CD14-positive monocyte (primary cell): ENCODE measurements around the gene PCDHB13. TPM values are rescaled to one million over a fixed set of nuclear protein-coding genes. Genes with fewer than 3 reads are reported as not detected.
"Not testable (repeated sequence)": the region's sequence is repeated elsewhere in the genome, so short reads cannot be mapped to it uniquely, and the experiment has no call there.

Source experiments
- DNase-seq, 3 donors: peaks; one replicate each; pipeline ENCODE4 v3.0.0-alpha.2; 2011 to 2022
- H2AFZ ChIP-seq: 2 replicates; pipeline ENCODE4 v1.6.0; 2012; ENCODE audit warnings: mild to moderate bottlenecking, low read depth, low read length, inconsistent platforms; ENCODE audit not compliant: insufficient read depth, poor library complexity, severe bottlenecking
- H3K27ac ChIP-seq, 2 donors: 1 replicate in 1 of 2; 2 replicates in 1 of 2; pipeline ENCODE4 v1.5.1; 2012 to 2013; ENCODE audit warnings: low read length in 2 of 2, control low read depth in 1 of 2, inconsistent platforms in 1 of 2, low read depth in 1 of 2, mild to moderate bottlenecking in 1 of 2
- H3K27me3 ChIP-seq, 2 donors: one replicate each; pipeline versions ENCODE4 v1.6.0 to v1.6.1; 2011 to 2013; ENCODE audit warnings: low read length in 2 of 2; ENCODE audit not compliant: control insufficient read depth in 2 of 2, insufficient read depth in 2 of 2
- H3K36me3 ChIP-seq, 2 donors: replicated peaks in 1 of 2; 1 replicate in 1 of 2; 2 replicates in 1 of 2; pipeline versions ENCODE4 v1.5.1 to v1.6.1; 2012 to 2013; ENCODE audit warnings: low read length in 2 of 2, control low read depth in 1 of 2, inconsistent platforms in 1 of 2, mild to moderate bottlenecking in 1 of 2; ENCODE audit not compliant: insufficient read depth in 2 of 2, control insufficient read depth in 1 of 2
- H3K4me1 ChIP-seq, 2 donors: 1 replicate in 1 of 2; 2 replicates in 1 of 2; pipeline versions ENCODE4 v1.5.1 to v1.6.1; 2012 to 2013; ENCODE audit warnings: low read length in 2 of 2, control low read depth in 1 of 2, inconsistent platforms in 1 of 2, mild to moderate bottlenecking in 1 of 2, moderate library complexity in 1 of 2; ENCODE audit not compliant: insufficient read depth in 2 of 2, control insufficient read depth in 1 of 2
- H3K4me2 ChIP-seq: replicated peaks from 2 replicates; pipeline ENCODE3; 2012; ENCODE audit warnings: low read length, moderate library complexity, mild to moderate bottlenecking; ENCODE audit not compliant: poor library complexity, severe bottlenecking; ENCODE audit errors: extremely low read depth
- H3K4me3 ChIP-seq, 3 experiments: fragments of 200-600 bp in 1 of 3; sonication (generic) in 1 of 3; replicated peaks in 1 of 3; 1 replicate in 2 of 3; 2 replicates in 1 of 3; pipeline ENCODE4 v1.5.1; 2011 to 2013; ENCODE audit warnings: low read length in 3 of 3, mild to moderate bottlenecking in 3 of 3, control low read depth in 2 of 3, low read depth in 2 of 3, inconsistent platforms in 1 of 3, moderate library complexity in 1 of 3
- H3K79me2 ChIP-seq: 2 replicates; pipeline ENCODE4 v1.6.0; 2012; ENCODE audit warnings: mild to moderate bottlenecking, control low read depth, inconsistent platforms, low read length, moderate library complexity; ENCODE audit not compliant: insufficient read depth
- H3K9ac ChIP-seq: 2 replicates; pipeline ENCODE4 v1.6.0; 2017; ENCODE audit warnings: low read length, mild to moderate bottlenecking; ENCODE audit not compliant: insufficient read depth, poor library complexity, severe bottlenecking
- H3K9me3 ChIP-seq, 2 donors: replicated peaks in 1 of 2; 1 replicate in 1 of 2; 2 replicates in 1 of 2; pipeline versions ENCODE4 v1.5.1 to v1.6.1; 2012 to 2013; ENCODE audit warnings: low read length in 2 of 2, control low read depth in 1 of 2; ENCODE audit not compliant: control insufficient read depth in 1 of 2, insufficient read depth in 1 of 2
- H4K20me1 ChIP-seq: 2 replicates; pipeline ENCODE4 v1.6.0; 2012; ENCODE audit warnings: mild to moderate bottlenecking, low read length, control low read depth, moderate library complexity; ENCODE audit not compliant: insufficient read depth
- H3K27ac Mint-ChIP-seq, 7 donors: one replicate each; pipeline ENCODE4 v1.8.0; 2020; ENCODE audit warnings: mild to moderate bottlenecking in 7 of 7, mixed read lengths in 7 of 7, moderate library complexity in 6 of 7, inconsistent platforms in 2 of 7
- H3K27me3 Mint-ChIP-seq, 3 donors: one replicate each; pipeline ENCODE4 v1.8.0; 2021 to 2022; ENCODE audit warnings: low read depth in 3 of 3, mild to moderate bottlenecking in 3 of 3, mixed read lengths in 3 of 3, moderate library complexity in 3 of 3, inconsistent platforms in 1 of 3
- H3K36me3 Mint-ChIP-seq, 2 donors: one replicate each; pipeline ENCODE4 v1.8.0; 2020; ENCODE audit warnings: mixed read lengths in 2 of 2, inconsistent platforms in 1 of 2, mild to moderate bottlenecking in 1 of 2
- H3K4me1 Mint-ChIP-seq: one replicate; pipeline ENCODE4 v1.8.0; 2020; ENCODE audit warnings: mild to moderate bottlenecking, mixed read lengths
- H3K4me3 Mint-ChIP-seq, 2 donors: one replicate each; pipeline ENCODE4 v1.8.0; 2020; ENCODE audit warnings: mild to moderate bottlenecking in 2 of 2, mixed read lengths in 2 of 2, moderate library complexity in 1 of 2
- H3K9me3 Mint-ChIP-seq, 7 donors: one replicate each; pipeline ENCODE4 v1.8.0; 2020 to 2022; ENCODE audit warnings: mixed read lengths in 7 of 7, mild to moderate bottlenecking in 6 of 7, moderate library complexity in 6 of 7, inconsistent platforms in 2 of 7
- WGBS: methylation state at CpG from one replicate; pipeline ENCODE4 v1.1.5; 2013; ENCODE audit warnings: missing lambda C conversion rate; ENCODE audit not compliant: insufficient coverage; 5-methylcytosine and 5-hydroxymethylcytosine counted together
- intact Hi-C, 2 donors: fragments of 100-400 bp; cut with micrococcal nuclease; formaldehyde crosslinking; loops; one replicate each; pipeline versions ENCODE4 v1.15.0 to v1.15.1; 2023
- polyA plus RNA-seq, 3 donors: library from polyadenylated mRNA; depleted of rRNA in 1 of 3; unstranded in 2 of 3; stranded (reverse) in 1 of 3; fragments of 300-500 nt in 2 of 3; fragments of >200 nt in 1 of 3; fragmentation: Illumina TruSeq in 2 of 3; gene quantifications; 1 replicate in 2 of 3; 2 replicates in 1 of 3; pipeline ENCODE4 v1.2.3, GENCODE V29; 2012 to 2021
- TF ChIP-seq, protein P1 (sequence below): fragments of 200-600 bp; IDR thresholded peaks from one replicate; pipeline ENCODE4 v1.8.0; 2022; ENCODE audit warnings: antibody characterized with exemption, mild to moderate bottlenecking

Gene PCDHB13
- polyA plus RNA-seq, 3 donors = not detected

DNA sequence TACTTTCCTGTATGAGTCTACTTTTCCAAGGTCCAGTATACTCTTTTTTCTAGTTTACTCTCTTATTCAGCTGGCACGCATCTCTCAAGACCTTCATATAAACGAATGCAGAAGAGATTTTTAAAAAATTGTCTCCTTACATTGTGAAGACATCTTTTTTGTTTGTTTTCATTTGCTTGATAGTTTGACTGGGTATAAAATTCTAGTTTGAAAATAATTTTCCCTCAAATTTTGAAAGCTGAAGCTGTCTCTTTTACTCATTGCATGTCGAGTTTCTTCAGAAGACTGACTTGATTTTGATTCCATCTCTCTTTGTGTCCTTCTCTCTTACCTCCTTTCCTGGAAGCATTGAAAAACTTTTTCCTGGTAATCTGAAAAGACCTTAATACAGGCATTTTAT, 17.4 kb upstream of the PCDHB13 start:
- peaks cover 23 to 49% of the 10 kb centered on the region in 2 donors for H3K9me3 ChIP-seq

GRCh38 chr5:141199359-141200235, 14.1 kb upstream of the PCDHB13 start, which contains the start of gene PCDHB11:
Gene PCDHB11, plus strand, starts transcription at chr5:141199627. Its CDS starts 148 bp downstream, at chr5:141199775.
- Histone ChIP-seq H3K79me2 (no peaks in the 10 kb centered on the region), H3K27ac (no peak within 1 kb of the TSS), H3K36me3 (no peaks in the 10 kb centered on the region), H3K4me3 (no peak within 1 kb of the TSS), H3K4me2 (no peak within 1 kb of the TSS), H3K27me3 (peaks cover 0 to 11% of the 10 kb centered on the region in 2 donors), H3K9ac (no peak within 1 kb of the TSS), H4K20me1 (no peaks in the 10 kb centered on the region), H3K9me3 (peaks cover 35 to 48% of the 10 kb centered on the region in 2 donors), H2AFZ (no peak within 1 kb of the TSS), H3K4me1 (no peaks in the 10 kb centered on the region)
- no peak within 1 kb of the TSS for H3K27ac Mint-ChIP-seq
- peaks cover 17 to 52% (median 42%) of the 10 kb centered on the region in 7 donors for H3K9me3 Mint-ChIP-seq
- no peaks in the 10 kb centered on the region for H3K4me1 Mint-ChIP-seq
- TF ChIP-seq, protein P1, sequence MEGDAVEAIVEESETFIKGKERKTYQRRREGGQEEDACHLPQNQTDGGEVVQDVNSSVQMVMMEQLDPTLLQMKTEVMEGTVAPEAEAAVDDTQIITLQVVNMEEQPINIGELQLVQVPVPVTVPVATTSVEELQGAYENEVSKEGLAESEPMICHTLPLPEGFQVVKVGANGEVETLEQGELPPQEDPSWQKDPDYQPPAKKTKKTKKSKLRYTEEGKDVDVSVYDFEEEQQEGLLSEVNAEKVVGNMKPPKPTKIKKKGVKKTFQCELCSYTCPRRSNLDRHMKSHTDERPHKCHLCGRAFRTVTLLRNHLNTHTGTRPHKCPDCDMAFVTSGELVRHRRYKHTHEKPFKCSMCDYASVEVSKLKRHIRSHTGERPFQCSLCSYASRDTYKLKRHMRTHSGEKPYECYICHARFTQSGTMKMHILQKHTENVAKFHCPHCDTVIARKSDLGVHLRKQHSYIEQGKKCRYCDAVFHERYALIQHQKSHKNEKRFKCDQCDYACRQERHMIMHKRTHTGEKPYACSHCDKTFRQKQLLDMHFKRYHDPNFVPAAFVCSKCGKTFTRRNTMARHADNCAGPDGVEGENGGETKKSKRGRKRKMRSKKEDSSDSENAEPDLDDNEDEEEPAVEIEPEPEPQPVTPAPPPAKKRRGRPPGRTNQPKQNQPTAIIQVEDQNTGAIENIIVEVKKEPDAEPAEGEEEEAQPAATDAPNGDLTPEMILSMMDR = no peak
- 45% methylated on average over 15 of the region's 21 CpGs for WGBS
- H3K27me3 Mint-ChIP-seq = peaks cover 11 to 22% (median 21%) of the 10 kb centered on the region in 3 donors
- no peak within 1 kb of the TSS for H3K4me3 Mint-ChIP-seq
- DNase-seq = no peak
- no peaks in the 10 kb centered on the region for H3K36me3 Mint-ChIP-seq
- intact Hi-C loops = no loop called here

More for the DNA sequence above, 17.4 kb upstream of the PCDHB13 start:
- TF ChIP-seq, protein P1 = no peak
- Histone ChIP-seq H3K4me3 (no peak overlapping the region), H3K36me3 (no peaks in the 10 kb centered on the region), H3K27ac (no peak overlapping the region), H4K20me1 (no peaks in the 10 kb centered on the region), H3K79me2 (no peaks in the 10 kb centered on the region), H3K9ac (no peak overlapping the region), H3K27me3 (peaks cover 0 to 21% of the 10 kb centered on the region in 2 donors), H2AFZ (no peak overlapping the region), H3K4me1 (no peaks in the 10 kb centered on the region), H3K4me2 (no peak overlapping the region)
- H3K4me3 Mint-ChIP-seq = no peak overlapping the region
- H3K27ac Mint-ChIP-seq = no peak overlapping the region
- peaks cover 10 to 59% (median 46%) of the 10 kb centered on the region in 7 donors for H3K9me3 Mint-ChIP-seq
- H3K4me1 Mint-ChIP-seq = no peaks in the 10 kb centered on the region
- WGBS = no CpG with 5 or more reads among the region's 3 CpGs
- H3K36me3 Mint-ChIP-seq = no peaks in the 10 kb centered on the region
- peaks cover 2 to 22% (median 21%) of the 10 kb centered on the region in 3 donors for H3K27me3 Mint-ChIP-seq
- intact Hi-C loops = no loop called here
- DNase-seq = no peak

DNA sequence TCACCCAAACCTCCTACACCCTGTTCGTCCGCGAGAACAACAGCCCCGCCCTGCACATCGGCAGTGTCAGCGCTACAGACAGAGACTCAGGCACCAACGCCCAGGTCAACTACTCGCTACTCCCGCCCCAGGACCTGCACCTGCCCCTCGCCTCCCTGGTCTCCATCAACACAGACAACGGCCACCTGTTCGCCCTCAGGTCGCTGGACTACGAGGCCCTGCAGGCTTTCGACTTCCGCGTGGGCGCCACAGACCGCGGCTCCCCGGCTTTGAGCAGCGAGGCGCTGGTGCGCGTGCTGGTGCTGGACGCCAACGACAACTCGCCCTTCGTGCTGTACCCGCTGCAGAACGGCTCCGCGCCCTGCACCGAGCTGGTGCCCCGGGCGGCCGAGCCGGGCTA, 12.6 kb upstream of the PCDHB13 start:
- H3K4me2 ChIP-seq, intact Hi-C loops, H3K4me3 ChIP-seq, H3K9ac ChIP-seq, H4K20me1 ChIP-seq, H3K36me3 ChIP-seq, H3K36me3 Mint-ChIP-seq, H3K4me1 Mint-ChIP-seq, H2AFZ ChIP-seq, DNase-seq, H3K27me3 ChIP-seq, H3K4me1 ChIP-seq, H3K27ac ChIP-seq, H3K79me2 ChIP-seq, H3K27ac Mint-ChIP-seq: not testable (repeated sequence)
- H3K9me3 Mint-ChIP-seq = peaks cover 19 to 54% (median 41%) of the 10 kb centered on the region in 7 donors
- peaks cover 12 to 22% (median 20%) of the 10 kb centered on the region in 3 donors for H3K27me3 Mint-ChIP-seq
- WGBS = 26% methylated on average over 9 of the region's 38 CpGs
- peak overlapping the region in 1 of 2 donors; percentile 13 for H3K4me3 Mint-ChIP-seq
- H3K9me3 ChIP-seq = peaks cover 33 to 47% of the 10 kb centered on the region in 2 donors
